Rectal smooth muscle tissue (tissue), 1 donor: ENCODE measurements around the gene PPOX.

ENCODE experiments used
- H3K27ac ChIP-seq: one replicate; pipeline ENCODE4 v1.7.0; 2013; ENCODE audit warnings: low read depth, low read length, inconsistent platforms
- H3K27me3 ChIP-seq: one replicate; pipeline ENCODE4 v1.7.0; 2013; ENCODE audit warnings: low read length; ENCODE audit not compliant: control insufficient read depth, insufficient read depth
- H3K36me3 ChIP-seq: one replicate; pipeline ENCODE4 v1.7.0; 2013; ENCODE audit warnings: low read length; ENCODE audit not compliant: control insufficient read depth, insufficient read depth
- H3K4me1 ChIP-seq: one replicate; pipeline ENCODE4 v1.7.0; 2013; ENCODE audit warnings: low read length; ENCODE audit not compliant: control insufficient read depth, insufficient read depth
- H3K4me3 ChIP-seq: one replicate; pipeline ENCODE4 v1.7.0; 2013; ENCODE audit warnings: low read length
- H3K9ac ChIP-seq: one replicate; pipeline ENCODE4 v1.7.0; 2013; ENCODE audit warnings: low read length

Gene PPOX

GRCh38 chr1:161165742-161166668 is at the start of gene PPOX:
Gene PPOX (plus strand): TSS chr1:161166426. CDS start chr1:161166848, 422 bp downstream.
- Histone ChIP-seq H3K9ac (peak within 1 kb of the TSS; percentile 72), H3K4me1 (peaks cover 5% of the 10 kb centered on the region), H3K27me3 (no peaks in the 10 kb centered on the region), H3K27ac (peak within 1 kb of the TSS; percentile 87), H3K4me3 (peak within 1 kb of the TSS; percentile 95), H3K36me3 (peaks cover 20% of the 10 kb centered on the region)

DNA sequence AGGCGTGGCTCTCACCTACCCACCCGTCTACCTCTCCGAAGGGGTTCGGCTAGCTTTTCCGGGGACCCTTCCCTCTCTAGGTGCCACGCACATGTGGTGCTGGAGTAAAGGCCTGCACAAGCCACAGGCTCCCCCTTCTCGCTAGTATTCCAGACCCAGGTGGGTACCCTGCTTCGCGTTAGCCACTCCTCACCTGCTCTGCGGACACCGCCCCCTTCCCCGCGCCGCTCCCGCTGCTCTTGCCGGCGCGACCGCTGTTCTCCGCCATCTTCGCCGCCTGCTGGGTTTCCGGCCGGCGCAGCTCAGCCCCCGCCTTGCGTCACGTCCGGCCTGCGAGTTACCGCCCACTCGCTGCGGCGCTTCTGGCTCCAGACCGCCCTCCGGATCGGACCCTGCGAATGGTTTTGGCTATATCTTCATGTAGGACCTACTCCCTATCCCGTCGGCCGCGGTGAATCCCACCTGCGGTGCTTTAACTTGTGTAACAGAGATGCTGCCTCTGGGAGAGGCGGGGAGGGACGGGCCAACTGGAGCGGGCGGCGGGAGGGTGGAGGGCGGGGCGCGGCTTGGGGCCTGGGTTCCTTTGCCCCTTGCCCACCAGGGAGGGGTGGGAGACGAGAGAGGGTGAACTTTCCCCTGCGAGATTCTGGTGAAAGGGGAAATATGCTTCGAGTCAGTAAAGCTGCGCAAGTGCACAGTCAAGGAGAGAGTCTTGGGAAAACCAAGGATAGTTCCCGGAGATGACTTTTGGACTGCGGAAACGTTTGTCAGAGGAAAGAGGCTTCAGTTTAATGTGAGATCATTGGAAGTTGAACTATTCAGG is 48.3 kb upstream of the PPOX start, which contains the start of the genes NIT1 and PFDN2:
TSS of gene NIT1 (plus strand) at position 347 of the 823 bp plus-strand sequence. CDS start at position 419, 72 bp downstream.
TSS of gene PFDN2 (minus strand) at position 279 of the 823 bp plus-strand sequence. CDS start at position 268, 11 bp downstream.
- H3K4me1 ChIP-seq = peaks cover 15% of the 10 kb centered on the region
- H3K27ac ChIP-seq = peak within 1 kb of the TSS; percentile 94
- H3K36me3 ChIP-seq = peaks cover 22% of the 10 kb centered on the region
- H3K27me3 ChIP-seq = no peaks in the 10 kb centered on the region
- H3K9ac ChIP-seq = peak within 1 kb of the TSS; percentile 93
- peak within 1 kb of the TSS; percentile 91 for H3K4me3 ChIP-seq

GRCh38 chr1:161119092-161119903 is 46.9 kb upstream of the PPOX start:
- Histone ChIP-seq H3K4me1 (peaks cover 15% of the 10 kb centered on the region), H3K9ac (no peak overlapping the region), H3K27ac (peak overlapping the region; percentile 94), H3K4me3 (peak overlapping the region; percentile 91), H3K27me3 (no peaks in the 10 kb centered on the region), H3K36me3 (peaks cover 29% of the 10 kb centered on the region)

GRCh38 chr1:161121042-161121650 is 45.1 kb upstream of the PPOX start:
- Histone ChIP-seq H3K27me3 (no peaks in the 10 kb centered on the region), H3K9ac (no peak overlapping the region), H3K36me3 (peaks cover 32% of the 10 kb centered on the region), H3K27ac (no peak overlapping the region), H3K4me1 (peaks cover 15% of the 10 kb centered on the region), H3K4me3 (no peak overlapping the region)

- no peak overlapping the region for H3K4me3 ChIP-seq
- H3K27ac ChIP-seq = no peak overlapping the region
- H3K27me3 ChIP-seq = no peaks in the 10 kb centered on the region
- no peak overlapping the region for H3K9ac ChIP-seq
- H3K36me3 ChIP-seq = peaks cover 32% of the 10 kb centered on the region
- H3K4me1 ChIP-seq = peaks cover 15% of the 10 kb centered on the region
Measured at GRCh38 chr1:161121834-161122233, 44.4 kb upstream of the PPOX start.

DNA sequence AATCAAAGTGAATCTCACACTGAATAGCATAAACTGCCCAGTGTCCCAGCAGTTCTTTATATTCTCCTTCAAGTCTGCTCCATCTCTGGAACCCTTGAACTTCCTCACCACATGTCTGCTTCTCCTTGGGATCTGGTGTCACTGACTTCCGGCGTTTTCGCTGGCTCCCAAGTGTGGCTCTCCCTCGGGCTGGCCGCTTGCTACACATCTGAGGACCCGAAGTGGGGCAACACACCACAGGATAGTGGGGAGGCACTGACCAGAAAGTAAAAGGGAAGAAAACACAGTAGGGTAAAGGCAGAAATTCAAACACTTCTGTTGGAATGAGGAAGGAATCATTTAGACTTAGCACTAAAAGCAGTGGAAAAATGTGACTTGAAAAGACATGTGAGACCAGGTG is 43.3 kb upstream of the PPOX start:
- H3K27ac ChIP-seq = no peak overlapping the region
- no peaks in the 10 kb centered on the region for H3K27me3 ChIP-seq
- H3K4me3 ChIP-seq = no peak overlapping the region
- peaks cover 15% of the 10 kb centered on the region for H3K4me1 ChIP-seq
- H3K9ac ChIP-seq = no peak overlapping the region
- H3K36me3 ChIP-seq = peaks cover 40% of the 10 kb centered on the region

DNA sequence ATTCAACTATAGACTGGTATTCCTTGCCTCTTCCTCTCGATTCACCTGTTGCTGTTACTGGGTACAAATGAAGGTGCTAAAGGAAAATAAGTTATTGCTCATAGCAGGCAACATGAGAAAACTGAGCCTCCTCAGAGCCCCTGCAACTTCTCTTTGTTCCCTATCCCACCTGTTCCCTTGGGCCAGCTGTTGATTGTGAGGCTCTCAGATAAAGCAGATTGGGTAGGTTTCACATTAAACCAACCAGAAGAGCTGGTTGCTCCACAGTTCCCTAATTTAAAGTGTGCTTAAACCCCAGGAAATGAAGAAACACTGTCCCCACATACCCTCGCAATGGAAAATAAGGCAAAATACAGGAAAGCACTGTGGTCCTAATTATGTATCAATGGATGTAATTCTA is 38.6 kb upstream of the PPOX start:
- no peaks in the 10 kb centered on the region for H3K4me1 ChIP-seq
- H3K36me3 ChIP-seq = peaks cover 24% of the 10 kb centered on the region
- no peak overlapping the region for H3K4me3 ChIP-seq
- H3K27me3 ChIP-seq = no peaks in the 10 kb centered on the region
- no peak overlapping the region for H3K9ac ChIP-seq
- H3K27ac ChIP-seq = no peak overlapping the region

DNA sequence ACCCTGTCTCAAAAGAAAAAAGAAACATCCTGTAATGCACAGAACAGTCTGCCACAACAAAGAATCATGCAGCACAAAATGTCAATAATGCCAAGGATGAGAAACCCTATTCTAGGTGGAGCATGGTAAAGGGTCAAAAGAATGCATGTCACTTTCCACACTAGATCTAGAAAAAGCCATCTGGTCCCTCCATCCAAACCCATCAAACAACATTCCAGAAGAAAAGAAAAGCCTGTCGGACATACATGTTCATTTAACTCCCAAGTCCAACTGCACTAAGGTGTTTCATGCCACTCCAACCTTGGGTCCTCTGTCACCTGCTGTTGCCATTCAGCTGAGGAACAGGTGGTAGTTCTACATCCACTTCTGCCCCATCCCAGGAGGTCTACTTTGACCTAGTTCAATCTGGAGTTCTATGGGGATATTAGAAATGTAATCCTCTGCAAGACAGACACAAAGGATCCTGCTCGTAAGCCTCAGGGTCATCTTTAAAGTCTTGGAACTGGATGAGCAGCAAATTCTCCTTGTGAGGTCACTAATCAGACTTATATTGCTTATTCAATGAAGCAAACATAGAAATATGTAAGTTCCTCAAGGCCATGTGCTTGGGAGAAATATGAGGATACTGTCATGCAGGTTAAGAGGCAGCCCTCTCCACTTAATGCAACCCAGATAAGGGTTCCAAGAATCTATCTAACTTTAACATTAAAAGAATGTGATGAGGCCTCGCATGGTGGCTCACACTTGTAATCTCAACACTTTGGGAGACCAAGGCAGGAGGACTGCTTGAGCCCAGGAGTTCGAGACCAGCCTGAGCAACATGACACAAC is 37.4 kb upstream of the PPOX start:
- Histone ChIP-seq H3K27me3 (no peaks in the 10 kb centered on the region), H3K4me3 (no peak overlapping the region), H3K4me1 (peaks cover 4% of the 10 kb centered on the region), H3K9ac (no peak overlapping the region), H3K36me3 (peaks cover 21% of the 10 kb centered on the region), H3K27ac (no peak overlapping the region)

DNA sequence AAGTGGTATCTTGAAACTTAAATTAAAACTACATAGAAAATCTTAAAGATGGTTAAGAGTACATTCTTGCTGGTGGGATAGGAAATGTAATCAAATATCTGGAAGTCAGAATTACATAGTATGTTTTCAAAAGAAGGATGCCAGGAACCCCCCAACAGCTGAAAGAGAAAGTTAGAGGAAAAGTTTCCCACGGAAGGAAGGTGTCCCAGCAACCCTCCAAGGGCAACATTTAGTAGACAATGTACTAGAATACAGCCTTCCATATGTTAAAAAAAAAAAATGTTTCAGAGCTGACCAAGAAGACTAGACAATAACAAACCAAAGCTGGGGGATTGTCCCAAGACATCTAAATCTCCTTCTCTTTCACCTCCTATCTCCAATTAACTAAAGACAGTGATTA is 36.0 kb upstream of the PPOX start:
- H3K9ac ChIP-seq = no peak overlapping the region
- peaks cover 15% of the 10 kb centered on the region for H3K36me3 ChIP-seq
- no peaks in the 10 kb centered on the region for H3K27me3 ChIP-seq
- H3K4me1 ChIP-seq = peaks cover 4% of the 10 kb centered on the region
- H3K4me3 ChIP-seq = no peak overlapping the region
- no peak overlapping the region for H3K27ac ChIP-seq

- Histone ChIP-seq H3K36me3 (peaks cover 13% of the 10 kb centered on the region), H3K27me3 (no peaks in the 10 kb centered on the region), H3K4me3 (peak overlapping the region; percentile 98), H3K4me1 (peaks cover 4% of the 10 kb centered on the region), H3K27ac (peak overlapping the region; percentile 93), H3K9ac (peak overlapping the region; percentile 82)
Measured at GRCh38 chr1:161131523-161132409, 34.5 kb upstream of the PPOX start.
